HepG2 (cell line): ENCODE measurements around the gene ATF6.

Source experiments
- FOSL2 ChIP-seq: sonication (generic); formaldehyde crosslinking; IDR thresholded peaks from 2 replicates; pipeline ENCODE4 v1.4.0; 2020; ENCODE audit warnings: missing genetic modification reagents
- ZNF746 ChIP-seq: sonication (generic); formaldehyde crosslinking; IDR thresholded peaks from 2 replicates; pipeline ENCODE4 v1.8.0; 2022; ENCODE audit warnings: mild to moderate bottlenecking, missing genetic modification reagents

DNA sequence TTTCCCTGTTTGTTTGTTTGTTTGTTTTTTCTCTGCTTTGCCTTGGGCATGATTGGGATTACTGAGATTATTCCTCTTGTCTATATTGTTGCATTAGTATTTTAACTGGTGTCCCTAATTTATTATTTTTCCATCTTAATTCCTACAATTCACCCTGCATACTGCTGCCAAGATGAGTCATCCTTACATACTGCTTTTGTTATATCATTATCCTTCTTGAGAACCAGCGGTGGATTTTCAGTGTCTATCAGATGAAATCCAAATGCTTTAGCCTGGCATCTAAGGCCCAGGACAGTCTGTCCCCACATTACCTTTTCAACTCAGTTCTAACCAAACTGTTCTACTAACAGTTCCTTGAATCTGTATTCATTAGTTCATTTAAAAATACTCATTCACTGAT is 155.9 kb downstream of the ATF6 start:
- TF ChIP-seq ZNF746 (CRISPR knock-in tag) (no peak), FOSL2 (CRISPR knock-in tag) (no peak)
